Measurements from ENCODE around the gene DCPS.
"Not testable (repeated sequence)": the region's sequence is repeated elsewhere in the genome, so short reads cannot be mapped to it uniquely, and the experiment has no call there.

The DCPS gene

GRCh38 chr11:126307706-126308105, 3.8 kb downstream of the DCPS start:
- H3K4me3 ChIP-seq (ENCODE audit: low read depth, low read length), result no peak overlapping the region
- peak; percentile 73 for TF ChIP-seq CTCF (conservative IDR thresholded peaks at IDR 0.05; ENCODE audit: low read depth, low read length)
- peak; percentile 79 for DNase-seq (ENCODE audit: low read depth)

GRCh38 chr11:126308271-126308671, 4.4 kb downstream of the DCPS start:
- no peak overlapping the region for H3K4me3 ChIP-seq (ENCODE audit: low read depth, low read length)
- no peak for DNase-seq (ENCODE audit: low read depth)
- TF ChIP-seq CTCF (conservative IDR thresholded peaks at IDR 0.05; ENCODE audit: low read depth, low read length), result no peak

GRCh38 chr11:126308771-126309170, 4.9 kb downstream of the DCPS start:
- H3K4me3 ChIP-seq (ENCODE audit: low read depth, low read length), result not testable (repeated sequence)

GRCh38 chr11:126310200-126310991, 6.5 kb downstream of the DCPS start:
- peak; percentile 97 for TF ChIP-seq CTCF (conservative IDR thresholded peaks at IDR 0.05; ENCODE audit: low read depth, low read length)

More at GRCh38 chr11:126308771-126309170, 4.9 kb downstream of the DCPS start:
- not testable (repeated sequence) for DNase-seq (ENCODE audit: low read depth)

GRCh38 chr11:126310992-126311310, 7.1 kb downstream of the DCPS start:
- DNase-seq (ENCODE audit: low read depth), result no peak
- no peak overlapping the region for H3K4me3 ChIP-seq (ENCODE audit: low read depth, low read length)
- no peak for TF ChIP-seq CTCF (conservative IDR thresholded peaks at IDR 0.05; ENCODE audit: low read depth, low read length)

More at GRCh38 chr11:126310200-126310991, 6.5 kb downstream of the DCPS start:
- peak; percentile 82 for DNase-seq (ENCODE audit: low read depth)
- no peak overlapping the region for H3K4me3 ChIP-seq (ENCODE audit: low read depth, low read length)

GRCh38 chr11:126311401-126312291, 7.8 kb downstream of the DCPS start:
- no peak for TF ChIP-seq CTCF (conservative IDR thresholded peaks at IDR 0.05; ENCODE audit: low read depth, low read length)
- no peak for DNase-seq (ENCODE audit: low read depth)
- H3K4me3 ChIP-seq (ENCODE audit: low read depth, low read length), result no peak overlapping the region

GRCh38 chr11:126312961-126313360, 9.1 kb downstream of the DCPS start:
- no peak for TF ChIP-seq CTCF (conservative IDR thresholded peaks at IDR 0.05; ENCODE audit: low read depth, low read length)
- H3K4me3 ChIP-seq (ENCODE audit: low read depth, low read length), result no peak overlapping the region
- DNase-seq (ENCODE audit: low read depth), result no peak
